ENCODE results near the gene PALLD. TPM values are rescaled to one million over a fixed set of nuclear protein-coding genes. Genes with fewer than 3 reads are reported as not detected.

Gene PALLD
- total and polyA plus RNA-seq, 2 of the 8 experiments (the other 6 are each of a cell fraction or from before 2014, with no cell fraction given), result 10.5 to 25.0 TPM

DNA sequence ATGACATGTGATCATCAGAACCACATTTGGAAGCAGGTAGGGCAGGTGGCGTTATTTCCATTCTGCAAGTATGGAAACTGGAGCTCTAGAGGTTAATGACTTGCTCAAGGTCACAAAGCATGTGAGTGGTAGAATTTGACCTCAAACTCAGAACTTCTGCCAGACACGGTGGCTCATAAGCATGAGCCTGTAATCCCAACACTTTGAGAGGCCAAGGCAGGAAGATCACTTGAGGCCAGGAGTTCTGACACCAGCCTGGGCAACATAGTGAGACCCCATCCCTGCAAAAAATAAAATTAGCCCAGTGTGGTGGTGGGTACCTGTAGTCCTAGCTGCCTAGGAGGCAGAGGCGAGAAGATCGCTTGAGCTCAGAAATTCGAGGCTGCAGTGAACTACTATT is 139.2 kb downstream of the PALLD start:
- H3K4me3 ChIP-seq (ENCODE audit: extremely low read depth in 1 of 4, insufficient read depth in 2 of 4, low read depth in 3 of 4, low read length in 4 of 4), result no peak overlapping the region
- no peaks in the 10 kb centered on the region for H3K36me3 ChIP-seq (ENCODE audit: control insufficient read depth in 2 of 4, insufficient read depth in 4 of 4, low read length in 3 of 4)
- no peak overlapping the region for H3K14ac ChIP-seq (ENCODE audit: insufficient read length)
- H3K23ac ChIP-seq (ENCODE audit: insufficient read length), result no peak overlapping the region
- no peaks in the 10 kb centered on the region; a peak in 1 of 7 replicates for H3K27me3 ChIP-seq (replicated peaks in 1 of 4; ENCODE audit: control insufficient read depth in 3 of 4, extremely low read depth in 1 of 4, insufficient read depth in 3 of 4, low read length in 3 of 4)
- 95% methylated on average over 5 of the region's 5 CpGs; no CpG with 5 or more reads in 1 of the 2 experiments for WGBS, 2 experiments (ENCODE audit: extremely low coverage in 1 of 2, insufficient coverage in 1 of 2, insufficient read length in 1 of 2, insufficient replicate concordance in 2 of 2, low coverage in 1 of 2, low lambda C conversion rate in 2 of 2, missing lambda C conversion rate in 1 of 2)
- no peak overlapping the region for H2BK15ac ChIP-seq (ENCODE audit: low read length)
- H3K9ac ChIP-seq (replicated peaks in 1 of 4; ENCODE audit: extremely low read depth in 1 of 4, low read depth in 3 of 4, low read length in 3 of 4), result no peak overlapping the region
- no peak overlapping the region for H2AFZ ChIP-seq (ENCODE audit: low read length)
- ChIA-PET CTCF (ENCODE audit: partially characterized antibody) (interaction anchor here (1.1 to 1.7 kb wide), 4 partner anchors 17 to 308 kb away, joined by 3 to 5 read pairs (median 3); no protein-coding TSS in a partner anchor), POLR2A (ENCODE audit: partially characterized antibody) (interaction anchor here (1.5 kb wide), 1 partner anchor 16 kb away, joined by 3 read pairs; no protein-coding TSS in a partner anchor)
- H2BK120ac ChIP-seq (replicated peaks; ENCODE audit: low read depth, low read length), result no peak overlapping the region
- no peak overlapping the region for H3K18ac ChIP-seq (ENCODE audit: extremely low read depth, low read length)
- FAIRE-seq, result no peak
- H2BK20ac ChIP-seq (ENCODE audit: low read length), result no peak overlapping the region
- H2AK5ac ChIP-seq (ENCODE audit: low read depth, low read length), result no peak overlapping the region
- peaks cover 2% of the 10 kb centered on the region for H3K23me2 ChIP-seq (ENCODE audit: low read depth, low read length)
- H2BK5ac ChIP-seq (ENCODE audit: low read depth, low read length), result no peak overlapping the region
- H3K4ac ChIP-seq (replicated peaks; ENCODE audit: insufficient read length, low read depth, low read length), result no peak overlapping the region
- H3K79me1 ChIP-seq (ENCODE audit: low read depth, low read length), result no peaks in the 10 kb centered on the region
- H2BK12ac ChIP-seq (ENCODE audit: low read depth, low read length), result no peak overlapping the region
- DNase-seq (ENCODE audit: low read depth in 1 of 2, low spot score in 2 of 2), result no peak
- no peak overlapping the region for H4K91ac ChIP-seq (replicated peaks; ENCODE audit: insufficient read length, low read length)
- no peaks in the 10 kb centered on the region for H3K9me3 ChIP-seq (ENCODE audit: insufficient read depth in 2 of 2, low read depth in 1 of 2, low read length in 1 of 2)
- no peak overlapping the region for H4K5ac ChIP-seq (ENCODE audit: insufficient read length, low read depth, low read length)
- H3K79me2 ChIP-seq (ENCODE audit: control insufficient read depth in 1 of 2, insufficient read depth in 2 of 2, low read length in 2 of 2), result no peaks in the 10 kb centered on the region
- H4K20me1 ChIP-seq (replicated peaks in 1 of 2; ENCODE audit: control insufficient read depth in 1 of 2, insufficient read depth in 2 of 2, low read length in 2 of 2), result no peaks in the 10 kb centered on the region
- no peak overlapping the region for H3K4me2 ChIP-seq (ENCODE audit: insufficient read depth in 1 of 2, low read depth in 2 of 2, low read length in 2 of 2)
- H3K56ac ChIP-seq (replicated peaks; ENCODE audit: insufficient read length, low read depth, low read length), result no peak overlapping the region
- H3K4me1 ChIP-seq (replicated peaks in 1 of 4; ENCODE audit: control insufficient read depth in 3 of 4, insufficient read depth in 4 of 4, low read length in 3 of 4), result peaks cover 3 to 13% (median 8%) of the 10 kb centered on the region in 4 experiments; a peak in 5 of 7 replicates
- no peak overlapping the region for H3K27ac ChIP-seq (ENCODE audit: low read depth, low read length)
- no peak overlapping the region for H4K8ac ChIP-seq (ENCODE audit: extremely low read depth, insufficient read depth, low read length)
- no peak for TF ChIP-seq BACH1 (IDR thresholded peaks at IDR 0.05; ENCODE audit: low read length)
- no peak for TF ChIP-seq CBX8 (IDR thresholded peaks at IDR 0.05; ENCODE audit: borderline replicate concordance, low read depth, low read length)
- no peak for TF ChIP-seq CREB1 (IDR thresholded peaks at IDR 0.05)
- no peak for TF ChIP-seq EGR1 (IDR thresholded peaks at IDR 0.05; ENCODE audit: borderline replicate concordance, low read depth, low read length)
- TF ChIP-seq NANOG (IDR thresholded peaks at IDR 0.05; ENCODE audit: insufficient read depth, low read depth, low read length, poor library complexity, severe bottlenecking), result no peak
- TF ChIP-seq RBBP5 (IDR thresholded peaks at IDR 0.05; ENCODE audit: borderline replicate concordance, low read depth, low read length), result no peak
- TF ChIP-seq NRF1 (IDR thresholded peaks at IDR 0.05; ENCODE audit: low read depth, low read length), result no peak
- no peak for TF ChIP-seq JUN (IDR thresholded peaks at IDR 0.05; ENCODE audit: low read depth, low read length)

Measured in H1 (cell line).